GM23338 (cell line): Measurements from ENCODE around the gene PCMT1. TPM values are rescaled to one million over a fixed set of nuclear protein-coding genes. Genes with fewer than 3 reads are reported as not detected.
"Not testable (repeated sequence)": the region's sequence is repeated elsewhere in the genome, so short reads cannot be mapped to it uniquely, and the experiment has no call there.

Source experiments
- ATAC-seq: fragments of 200-7000 bp; cut with Tn5 transposase; 3 replicates; pipeline ENCODE4 v1.9.1; 2020
- DNase-seq: peaks from one replicate; pipeline ENCODE4 v3.0.0-alpha.2; 2015; ENCODE audit warnings: low spot score
- H2AFZ ChIP-seq: fragments of 200-600 bp; sonication (generic); 2 replicates; pipeline ENCODE4 v1.8.0; 2016; ENCODE audit warnings: antibody characterized with exemption, mild to moderate bottlenecking, moderate library complexity
- H3F3A ChIP-seq: fragments of 200-600 bp; sonication (generic); replicated peaks from 2 replicates; pipeline ENCODE4 v1.8.0; 2017; ENCODE audit warnings: antibody characterized with exemption, mixed run types, low read depth
- H3K27ac ChIP-seq: fragments of 200-600 bp; sonication (generic); 2 replicates; pipeline ENCODE4 v1.6.1; 2016; ENCODE audit warnings: low read depth
- H3K27me3 ChIP-seq: fragments of 200-600 bp; sonication (generic); 2 replicates; pipeline ENCODE4 v1.8.0; 2016; ENCODE audit warnings: mild to moderate bottlenecking, mixed run types, moderate library complexity; ENCODE audit not compliant: insufficient read depth
- H3K36me3 ChIP-seq: fragments of 200-600 bp; sonication (generic); 2 replicates; pipeline ENCODE4 v1.8.0; 2016; ENCODE audit warnings: mild to moderate bottlenecking; ENCODE audit not compliant: insufficient read depth
- H3K4me1 ChIP-seq: fragments of 200-600 bp; sonication (generic); 2 replicates; pipeline ENCODE4 v1.8.0; 2016; ENCODE audit warnings: mild to moderate bottlenecking, moderate library complexity; ENCODE audit not compliant: insufficient read depth
- H3K4me2 ChIP-seq: fragments of 200-600 bp; sonication (generic); 2 replicates; pipeline ENCODE4 v1.7.1; 2017; ENCODE audit warnings: mixed run types
- H3K4me3 ChIP-seq: fragments of 200-600 bp; sonication (generic); 2 replicates; pipeline ENCODE4 v1.6.1; 2016; ENCODE audit warnings: mixed run types
- H3K79me2 ChIP-seq: fragments of 200-600 bp; sonication (generic); replicated peaks from 2 replicates; pipeline ENCODE4 v1.8.0; 2017; ENCODE audit warnings: mild to moderate bottlenecking; ENCODE audit not compliant: insufficient read depth
- H3K9me2 ChIP-seq: fragments of 200-600 bp; sonication (generic); 2 replicates; pipeline ENCODE4 v1.8.0; 2017; ENCODE audit not compliant: insufficient read depth
- H4K20me1 ChIP-seq: fragments of 200-600 bp; sonication (generic); replicated peaks from 2 replicates; pipeline ENCODE4 v1.8.0; 2017; ENCODE audit warnings: mild to moderate bottlenecking; ENCODE audit not compliant: insufficient read depth
- H3K27ac Mint-ChIP-seq: 2 replicates; pipeline ENCODE4 v1.8.0; 2020; ENCODE audit warnings: inconsistent platforms, mild to moderate bottlenecking, moderate library complexity, mixed read lengths
- H3K27me3 Mint-ChIP-seq: 3 replicates; pipeline ENCODE4 v1.8.0; 2022; ENCODE audit warnings: low read depth, mild to moderate bottlenecking, moderate library complexity, mixed read lengths, inconsistent platforms; ENCODE audit not compliant: insufficient read depth, poor library complexity
- H3K36me3 Mint-ChIP-seq: 3 replicates; pipeline ENCODE4 v1.8.0; 2021; ENCODE audit warnings: low read depth, mild to moderate bottlenecking, inconsistent platforms, moderate library complexity, mixed read lengths
- H3K4me1 Mint-ChIP-seq: 3 replicates; pipeline ENCODE4 v1.8.0; 2020; ENCODE audit warnings: mild to moderate bottlenecking, inconsistent platforms, mixed read lengths
- H3K4me3 Mint-ChIP-seq: 3 replicates; pipeline ENCODE4 v1.8.0; 2021; ENCODE audit warnings: moderate library complexity, mild to moderate bottlenecking, inconsistent platforms, mixed read lengths
- H3K9me3 Mint-ChIP-seq: 3 replicates; pipeline ENCODE4 v1.8.0; 2020; ENCODE audit warnings: moderate library complexity, mild to moderate bottlenecking, inconsistent platforms, mixed read lengths
- CREB1 ChIP-seq: fragments of 250-450 bp; sonication (Bioruptor Pico); IDR thresholded peaks from 2 replicates; pipeline ENCODE4 v1.5.0; 2020; ENCODE audit warnings: low read depth, mild to moderate bottlenecking, moderate library complexity
- CTCF ChIP-seq, 2 experiments: fragments of 200-600 bp in 1 of 2; sonication (generic) in 1 of 2; conservative IDR thresholded peaks; 2 replicates each; pipeline versions ENCODE4 v1.5.1 to v1.6.1; 2016 to 2017; ENCODE audit warnings: antibody characterized with exemption in 2 of 2, low read depth in 2 of 2, mild to moderate bottlenecking in 2 of 2, moderate library complexity in 1 of 2
- EZH2 ChIP-seq: fragments of 200-600 bp; sonication (generic); IDR thresholded peaks from one replicate; pipeline ENCODE4 v1.8.0; 2017; ENCODE audit warnings: antibody characterized with exemption, mild to moderate bottlenecking, low read depth; ENCODE audit not compliant: unreplicated experiment
- JUNB ChIP-seq: IDR thresholded peaks from one replicate; pipeline ENCODE4 v1.6.1; 2016; ENCODE audit warnings: antibody characterized with exemption; ENCODE audit not compliant: unreplicated experiment
- NANOG ChIP-seq: IDR thresholded peaks from 2 replicates; pipeline ENCODE4 v1.6.1; 2016; ENCODE audit warnings: antibody characterized with exemption, borderline replicate concordance
- POLR2AphosphoS5 ChIP-seq: IDR thresholded peaks from 2 replicates; pipeline ENCODE4 v1.6.1; 2016; ENCODE audit warnings: antibody characterized with exemption, low read depth
- REST ChIP-seq: IDR thresholded peaks from one replicate; pipeline ENCODE4 v1.6.1; 2018; ENCODE audit warnings: antibody characterized with exemption; ENCODE audit not compliant: unreplicated experiment
- ZNF331 ChIP-seq: fragments of 250-450 bp; sonication (Bioruptor Pico); IDR thresholded peaks from 2 replicates; pipeline ENCODE4 v1.5.0; 2020; ENCODE audit warnings: low read depth, mild to moderate bottlenecking, moderate library complexity
- ZNF462 ChIP-seq: fragments of 250-450 bp; sonication (Bioruptor Pico); IDR thresholded peaks from 2 replicates; pipeline ENCODE4 v1.5.0; 2020; ENCODE audit warnings: mild to moderate bottlenecking, moderate library complexity
- polyA plus RNA-seq: library from polyadenylated mRNA; unstranded; fragments of >200 nt; fragmentation: Nextera tagmentation; extraction: Ambion mirVana; gene quantifications from 2 replicates; pipeline ENCODE4 v1.2.1, GENCODE V29; 2016
- total RNA-seq: library from RNA; depleted of rRNA; stranded (reverse); fragments of >200 nt; shearing (Covaris generic); gene quantifications from 2 replicates; pipeline ENCODE4 v1.2.3, GENCODE V29; 2014

PCMT1 gene
- total and polyA plus RNA-seq, 2 experiments from 2014 or later, result 87.6 to 168 TPM

GRCh38 chr6:149749082-149749593, 403 bp upstream of the PCMT1 start:
- H3K27ac ChIP-seq, result peak overlapping the region; percentile 88
- not testable (repeated sequence) for H3K36me3 ChIP-seq, H3F3A ChIP-seq, H3K9me3 Mint-ChIP-seq, DNase-seq, H3K27me3 ChIP-seq, H3K9me2 ChIP-seq, H3K36me3 Mint-ChIP-seq
- 0 out of 2 replicates have a peak overlapping the region, but pooled peaks have one; percentile 25 for H2AFZ ChIP-seq
- H3K79me2 ChIP-seq, result peaks cover 59% of the 10 kb centered on the region
- peaks cover 20% of the 10 kb centered on the region; the same call in 1 of the 2 replicates for H3K4me1 ChIP-seq
- ATAC-seq, result peak; percentile 2
- Mint-ChIP-seq H3K4me1 (peaks cover 16% of the 10 kb centered on the region), H3K27me3 (peaks cover 14% of the 10 kb centered on the region), H3K4me3 (peak overlapping the region; percentile 89), H3K27ac (0 out of 2 replicates have a peak overlapping the region, but pooled peaks have one; percentile 72)
- H3K4me2 ChIP-seq, result peak overlapping the region; percentile 93
- H3K4me3 ChIP-seq, result peak overlapping the region; percentile 87
- H4K20me1 ChIP-seq, result peaks cover 15% of the 10 kb centered on the region

- peak overlapping the region; percentile 83 for H3K27ac Mint-ChIP-seq
- H3K36me3 Mint-ChIP-seq, result peaks cover 3% of the 10 kb centered on the region; the same call in 1 of the 3 replicates
- H3K4me1 Mint-ChIP-seq, result peaks cover 16% of the 10 kb centered on the region
- Histone ChIP-seq H3F3A (0 out of 2 replicates have a peak, but pooled peaks cover 4% of the 10 kb centered on the region), H3K9me2 (no peaks in the 10 kb centered on the region; the same call in 1 of the 2 replicates), H3K4me3 (peak overlapping the region; percentile 87), H3K27me3 (no peaks in the 10 kb centered on the region), H3K4me2 (peak overlapping the region; percentile 93), H4K20me1 (peaks cover 15% of the 10 kb centered on the region), H3K27ac (peak overlapping the region; percentile 94), H3K4me1 (peaks cover 18% of the 10 kb centered on the region; the same call in 1 of the 2 replicates), H3K36me3 (no peaks in the 10 kb centered on the region), H3K79me2 (peaks cover 59% of the 10 kb centered on the region), H2AFZ (peak overlapping the region; percentile 61; the same call in 1 of the 2 replicates)
- peak; percentile 87 for DNase-seq
- peak overlapping the region; percentile 89 for H3K4me3 Mint-ChIP-seq
- H3K9me3 Mint-ChIP-seq, result no peaks in the 10 kb centered on the region; the same call in 2 of the 3 replicates
- peaks cover 14% of the 10 kb centered on the region for H3K27me3 Mint-ChIP-seq
- peak; percentile 66 for ATAC-seq
- no peak for TF ChIP-seq ZNF331 (CRISPR knock-in tag)
- no peak for TF ChIP-seq NANOG
- TF ChIP-seq REST, result no peak
- no peak for TF ChIP-seq ZNF462 (CRISPR knock-in tag)
- no peak for TF ChIP-seq CTCF (conservative IDR thresholded peaks at IDR 0.05; ENCODE audit: low read depth in 2 of 2)
- no peak for TF ChIP-seq JUNB
- no peak for TF ChIP-seq EZH2
- no peak for TF ChIP-seq POLR2AphosphoS5
- TF ChIP-seq CREB1 (CRISPR knock-in tag), result no peak
These were observed 632 bp downstream of the PCMT1 start for GRCh38 chr6:149750136-149750609.
